Osteoblast (primary cell): Measurements from ENCODE around the gene USP32. TPM values are rescaled to one million over a fixed set of nuclear protein-coding genes. Genes with fewer than 3 reads are reported as not detected.
A peak's percentile ranks its signal among the peaks of the same experiment; 100 is the strongest.
"Not testable (repeated sequence)": the region's sequence is repeated elsewhere in the genome, so short reads cannot be mapped to it uniquely, and the experiment has no call there.

Experiments
- DNase-seq: peaks from one replicate; pipeline ENCODE4 v3.0.0; 2011; ENCODE audit warnings: low spot score, mixed read lengths; ENCODE audit not compliant: insufficient read length; ENCODE audit errors: missing footprints
- H2AFZ ChIP-seq: 2 replicates; pipeline ENCODE4 v1.6.0; 2011; ENCODE audit warnings: mild to moderate bottlenecking, low read length
- H3K27ac ChIP-seq: 2 replicates; pipeline ENCODE4 v1.5.1; 2011; ENCODE audit warnings: mild to moderate bottlenecking, low read depth, low read length, moderate library complexity
- H3K27me3 ChIP-seq: 2 replicates; pipeline ENCODE4 v1.6.0; 2012; ENCODE audit warnings: mild to moderate bottlenecking, control low read depth, inconsistent platforms, low read length, moderate library complexity; ENCODE audit not compliant: insufficient read depth
- H3K36me3 ChIP-seq: 2 replicates; pipeline ENCODE4 v1.5.1; 2011; ENCODE audit warnings: mild to moderate bottlenecking, low read length, control low read depth, moderate library complexity; ENCODE audit not compliant: insufficient read depth
- H3K4me1 ChIP-seq: 2 replicates; pipeline ENCODE4 v1.5.1; 2011; ENCODE audit warnings: mild to moderate bottlenecking, low read length, control low read depth, moderate library complexity; ENCODE audit not compliant: insufficient read depth
- H3K4me2 ChIP-seq: 2 replicates; pipeline ENCODE4 v1.6.0; 2011; ENCODE audit warnings: mild to moderate bottlenecking, low read length; ENCODE audit not compliant: insufficient read depth
- H3K4me3 ChIP-seq: fragments of 200-600 bp; sonication (generic); 3 replicates; pipeline ENCODE4 v1.5.1; 2012; ENCODE audit warnings: mild to moderate bottlenecking, low read length, inconsistent platforms; ENCODE audit not compliant: insufficient read depth
- H3K79me2 ChIP-seq: 2 replicates; pipeline ENCODE4 v1.6.0; 2012; ENCODE audit warnings: mild to moderate bottlenecking, low read length, control low read depth, inconsistent platforms; ENCODE audit not compliant: insufficient read depth
- H3K9me3 ChIP-seq: 2 replicates; pipeline ENCODE4 v1.5.1; 2011; ENCODE audit warnings: low read depth, low read length, control low read depth
- H4K20me1 ChIP-seq: 2 replicates; pipeline ENCODE4 v1.6.0; 2012; ENCODE audit warnings: mild to moderate bottlenecking, low read length, control low read depth; ENCODE audit not compliant: insufficient read depth
- CTCF ChIP-seq: IDR thresholded peaks from 2 replicates; pipeline ENCODE4 v1.5.1; 2011; ENCODE audit warnings: mild to moderate bottlenecking, low read depth, low read length, moderate library complexity; ENCODE audit errors: extremely low read depth
- total RNA-seq: library from RNA; depleted of rRNA; stranded (reverse); fragments of >200 nt; gene quantifications from 2 replicates; pipeline ENCODE4 v1.2.3, GENCODE V29; 2012

USP32 gene
- total RNA-seq, 1 donor, result 99.5 TPM

- Histone ChIP-seq H3K36me3 (peaks cover 5% of the 10 kb centered on the region), H3K4me2 (no peak overlapping the region), H3K79me2 (peaks cover 51% of the 10 kb centered on the region), H3K9me3 (no peaks in the 10 kb centered on the region), H3K4me3 (no peak overlapping the region), H2AFZ (no peak overlapping the region), H3K4me1 (no peaks in the 10 kb centered on the region), H4K20me1 (peaks cover 27% of the 10 kb centered on the region), H3K27me3 (no peaks in the 10 kb centered on the region), H3K27ac (no peak overlapping the region)
- no peak for DNase-seq
- TF ChIP-seq CTCF, result no peak
Measured at GRCh38 chr17:60345233-60345632, 46.7 kb downstream of the USP32 start.

GRCh38 chr17:60342492-60342891, 49.4 kb downstream of the USP32 start:
- not testable (repeated sequence) for H3K4me1 ChIP-seq

GRCh38 chr17:60335289-60335688, 56.6 kb downstream of the USP32 start:
- Histone ChIP-seq H3K4me1 (no peaks in the 10 kb centered on the region), H3K4me2 (no peak overlapping the region), H3K4me3 (no peak overlapping the region), H2AFZ (no peak overlapping the region), H3K36me3 (no peaks in the 10 kb centered on the region), H3K27me3 (no peaks in the 10 kb centered on the region), H3K79me2 (peaks cover 74% of the 10 kb centered on the region), H3K27ac (no peak overlapping the region), H3K9me3 (no peaks in the 10 kb centered on the region), H4K20me1 (peaks cover 25% of the 10 kb centered on the region)
- TF ChIP-seq CTCF, result no peak
- DNase-seq, result peak; percentile 51

More at GRCh38 chr17:60342492-60342891, 49.4 kb downstream of the USP32 start:
- H3K36me3 ChIP-seq, H3K27me3 ChIP-seq, H2AFZ ChIP-seq, H3K4me3 ChIP-seq, H3K9me3 ChIP-seq, H3K27ac ChIP-seq, H3K4me2 ChIP-seq, DNase-seq: not testable (repeated sequence)
- Histone ChIP-seq H3K79me2 (peaks cover 46% of the 10 kb centered on the region), H4K20me1 (peaks cover 12% of the 10 kb centered on the region)

- no peaks in the 10 kb centered on the region for H3K36me3 ChIP-seq
- no peaks in the 10 kb centered on the region for H3K9me3 ChIP-seq
- H4K20me1 ChIP-seq, result peaks cover 30% of the 10 kb centered on the region
- DNase-seq, result no peak
- no peaks in the 10 kb centered on the region for H3K4me1 ChIP-seq
- no peak overlapping the region for H3K4me3 ChIP-seq
- peaks cover 80% of the 10 kb centered on the region for H3K79me2 ChIP-seq
- no peak overlapping the region for H2AFZ ChIP-seq
- no peaks in the 10 kb centered on the region for H3K27me3 ChIP-seq
- TF ChIP-seq CTCF, result no peak
- H3K4me2 ChIP-seq, result no peak overlapping the region
- H3K27ac ChIP-seq, result no peak overlapping the region
Measured at GRCh38 chr17:60333628-60334031, 58.3 kb downstream of the USP32 start.

- not testable (repeated sequence) for H3K4me2 ChIP-seq, DNase-seq, H3K4me1 ChIP-seq, H3K36me3 ChIP-seq, H3K27ac ChIP-seq, H3K27me3 ChIP-seq, H2AFZ ChIP-seq, H3K9me3 ChIP-seq, H3K4me3 ChIP-seq
- Histone ChIP-seq H4K20me1 (peaks cover 30% of the 10 kb centered on the region), H3K79me2 (peaks cover 81% of the 10 kb centered on the region)
Measured at GRCh38 chr17:60333072-60333471, 58.9 kb downstream of the USP32 start.
